NCI-H524 treated with DMSO at 0.1 percent for 48 hours (cell line): Measurements from ENCODE around the gene COL8A1.
"Not testable (repeated sequence)": the region's sequence is repeated elsewhere in the genome, so short reads cannot be mapped to it uniquely, and the experiment has no call there.

Experiments
- DNase-seq: peaks from one replicate; lab custom pipeline; 2025; lab: John Stamatoyannopoulos, UW

COL8A1 gene

GRCh38 chr3:99805160-99805559, 166.8 kb downstream of the COL8A1 start:
- no peak for DNase-seq

DNA sequence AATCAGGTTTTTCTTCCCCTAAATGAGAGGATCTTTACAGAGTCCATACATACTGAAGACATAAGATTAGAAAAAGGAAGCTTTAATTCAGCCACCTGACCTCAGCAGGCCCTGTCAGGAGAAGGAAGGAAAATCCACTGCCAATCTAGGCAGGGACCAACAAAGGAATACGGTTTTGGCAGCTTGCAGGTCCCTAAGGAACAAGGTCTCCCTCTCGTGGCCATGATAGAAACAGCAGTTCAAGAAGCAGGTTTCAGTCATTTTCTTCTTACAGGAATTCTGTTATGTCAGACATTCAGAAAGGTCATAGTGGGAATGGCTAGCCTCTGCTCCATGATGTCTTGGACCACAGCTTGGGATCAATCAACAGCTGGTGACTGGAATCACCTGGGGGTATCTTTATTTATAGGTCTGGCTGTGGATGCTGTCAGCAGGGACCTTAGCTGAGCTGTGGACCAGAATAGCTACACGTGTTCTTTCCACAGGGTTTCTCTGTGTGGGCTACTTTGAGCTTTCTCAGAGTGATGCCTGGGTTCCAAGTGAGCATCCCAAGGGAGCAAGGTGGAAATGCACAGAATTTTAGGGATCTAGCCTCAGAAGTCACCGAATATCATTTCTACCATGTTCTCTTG, 169.9 kb downstream of the COL8A1 start:
- peak; percentile 43 for DNase-seq

DNA sequence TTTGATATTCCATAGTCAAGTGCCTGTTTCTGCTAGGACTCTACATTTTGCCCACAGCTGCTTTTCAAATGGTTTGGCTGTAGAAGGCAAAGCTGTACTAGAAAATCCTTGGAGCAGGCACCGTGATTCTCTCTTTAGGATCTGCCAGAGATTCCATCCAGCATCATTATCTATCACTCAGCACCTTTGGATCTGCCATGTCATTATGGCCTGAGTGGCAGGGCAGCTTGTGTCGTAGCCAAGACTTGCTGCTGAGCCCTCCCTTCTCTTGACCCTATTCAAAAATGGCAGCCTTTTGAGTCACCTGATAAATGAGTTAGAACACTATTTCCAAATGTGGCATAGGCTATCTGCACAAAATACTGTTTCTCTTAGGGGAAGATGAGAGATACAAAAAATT, 171.2 kb downstream of the COL8A1 start:
- no peak for DNase-seq

DNA sequence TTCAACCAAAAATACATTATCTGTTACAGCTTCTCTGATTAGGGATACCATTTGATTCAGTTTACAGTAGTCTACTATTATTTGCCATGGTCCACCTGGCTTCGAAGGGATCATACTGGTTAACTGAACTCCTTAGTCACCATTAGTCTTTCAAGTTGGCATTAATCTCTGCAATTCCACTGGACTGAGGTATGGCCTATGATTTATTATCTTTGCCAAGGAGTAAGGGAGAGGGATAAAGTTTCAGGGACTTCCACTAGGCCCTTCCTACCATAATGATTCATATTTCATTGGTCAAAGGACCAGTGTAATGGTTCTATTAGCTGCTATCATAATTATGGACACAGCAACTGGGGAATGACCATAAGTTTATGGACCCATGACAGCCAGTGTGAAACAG, 172.0 kb downstream of the COL8A1 start:
- no peak for DNase-seq

DNA sequence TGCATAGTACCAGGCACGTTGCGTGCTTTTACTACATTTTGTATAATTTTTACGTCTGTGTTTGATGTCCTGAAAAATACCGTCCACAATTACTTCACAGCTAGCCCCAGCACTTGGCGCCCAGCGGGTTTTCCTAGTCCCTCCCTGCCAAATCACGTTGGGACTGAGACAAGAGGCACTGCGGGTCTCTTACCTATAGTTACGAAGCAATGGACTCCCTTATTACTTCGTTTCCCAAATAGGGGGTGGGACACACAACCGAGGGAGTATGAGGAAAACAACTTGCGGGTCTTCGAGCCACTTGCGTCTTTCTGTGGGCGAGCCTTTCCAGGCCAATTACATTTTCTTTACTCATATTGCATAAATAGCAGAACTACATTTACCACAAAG, 178.6 kb downstream of the COL8A1 start:
- no peak for DNase-seq

DNA sequence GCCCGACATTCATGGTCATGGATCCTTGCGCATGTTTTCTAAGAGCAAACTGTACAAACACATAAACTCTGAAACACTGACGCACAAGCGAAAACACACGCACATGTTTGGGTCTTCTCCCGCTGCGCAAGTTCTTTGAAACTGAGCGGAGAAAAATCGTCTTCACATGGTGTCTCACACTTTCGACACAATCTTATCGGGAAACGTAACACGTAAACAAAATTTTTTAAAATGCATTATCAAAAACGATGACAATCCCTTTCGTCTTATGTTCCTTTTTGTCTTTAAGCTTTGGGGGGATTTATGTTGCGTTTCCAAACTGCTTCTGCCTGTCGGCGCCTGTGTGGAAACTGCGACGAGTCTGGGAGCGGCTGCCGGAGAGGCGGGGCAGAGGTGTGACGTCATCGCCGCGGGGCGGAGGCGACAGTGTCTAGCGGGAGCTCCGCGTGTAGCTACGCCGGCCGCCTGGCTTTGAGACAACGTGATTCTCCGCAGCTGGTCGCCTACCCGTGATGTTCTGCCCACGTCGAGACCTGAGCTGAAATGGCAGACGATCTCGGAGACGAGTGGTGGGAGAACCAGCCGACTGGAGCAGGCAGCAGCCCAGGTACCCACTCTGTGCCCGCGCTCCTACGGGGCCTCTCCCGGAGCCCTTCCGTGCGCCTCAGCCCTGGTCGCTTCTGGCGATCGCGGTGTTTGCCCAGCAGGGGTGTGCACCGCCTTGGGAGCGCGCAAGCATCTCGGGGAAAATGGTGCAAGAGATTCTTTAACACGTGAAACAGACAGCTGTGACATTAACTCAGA, 179.2 kb downstream of the COL8A1 start, which contains the start of gene CMSS1:
CMSS1 (plus strand) TSS at position 426 of the 804 bp plus-strand sequence.
- peak; percentile 49 for DNase-seq

GRCh38 chr3:99818818-99819217, 180.4 kb downstream of the COL8A1 start:
- no peak for DNase-seq

GRCh38 chr3:99823723-99824711, 185.6 kb downstream of the COL8A1 start:
- peak; percentile 13 for DNase-seq

DNA sequence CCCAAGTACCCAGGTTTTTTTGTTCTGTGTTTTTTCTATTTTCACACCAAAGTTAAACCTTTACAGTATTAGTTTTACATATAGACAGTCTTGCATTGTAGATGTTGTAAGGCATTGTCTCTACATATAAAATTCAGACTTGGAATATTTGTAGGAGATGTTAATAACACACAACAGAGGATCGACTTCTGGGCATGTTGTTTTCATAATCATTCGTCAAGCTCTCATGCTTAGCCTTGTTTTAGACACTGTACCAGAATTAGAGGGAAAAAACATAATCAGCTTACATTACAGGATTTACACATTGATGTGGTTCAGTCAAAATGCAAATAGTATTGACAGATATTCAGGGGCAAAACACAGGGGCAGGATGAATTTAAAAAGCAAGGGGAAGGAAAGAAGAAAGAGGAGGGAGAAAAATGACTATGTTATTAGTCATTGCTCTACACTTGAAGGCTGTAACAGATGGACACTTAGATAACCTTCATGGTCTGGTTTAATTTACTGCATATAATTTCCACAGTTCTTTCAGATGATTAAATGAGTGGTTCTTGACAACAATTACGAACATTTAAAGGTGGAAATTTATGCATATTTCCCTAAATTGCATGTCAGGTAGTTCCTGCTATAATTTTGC, 186.7 kb downstream of the COL8A1 start:
- DNase-seq, result peak; percentile 35

GRCh38 chr3:99829844-99830243, 191.4 kb downstream of the COL8A1 start:
- DNase-seq, result no peak

DNA sequence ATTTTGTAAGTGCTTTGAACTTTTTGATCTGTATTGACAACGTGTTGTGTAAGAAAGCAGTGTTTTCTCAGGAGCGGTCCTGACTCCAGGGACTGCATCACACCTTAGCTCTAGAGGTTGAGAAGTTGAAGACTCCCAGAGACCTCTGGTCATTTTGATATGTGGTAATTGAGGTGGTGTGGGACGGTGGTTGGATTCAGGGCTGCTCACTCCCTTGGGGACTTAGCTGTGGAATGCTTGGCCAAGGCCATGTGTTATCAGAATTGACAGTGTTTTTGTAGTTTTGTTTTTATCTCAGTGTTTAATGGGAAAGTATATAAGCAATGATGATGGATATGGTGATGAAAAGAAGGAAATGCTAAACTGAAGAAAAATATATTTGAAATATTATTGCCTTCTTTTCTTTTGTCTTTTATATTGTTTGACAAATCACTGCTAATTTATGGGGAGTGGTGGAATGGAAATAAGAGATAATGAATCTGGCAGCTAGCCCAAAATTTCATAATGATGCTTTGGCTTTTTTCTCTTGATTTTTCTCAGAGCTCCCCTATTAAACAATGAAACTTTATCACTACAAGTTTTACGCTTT, 195.3 kb downstream of the COL8A1 start:
- no peak for DNase-seq

- no peak for DNase-seq
These were observed 196.0 kb downstream of the COL8A1 start for GRCh38 chr3:99834211-99834957.

DNA sequence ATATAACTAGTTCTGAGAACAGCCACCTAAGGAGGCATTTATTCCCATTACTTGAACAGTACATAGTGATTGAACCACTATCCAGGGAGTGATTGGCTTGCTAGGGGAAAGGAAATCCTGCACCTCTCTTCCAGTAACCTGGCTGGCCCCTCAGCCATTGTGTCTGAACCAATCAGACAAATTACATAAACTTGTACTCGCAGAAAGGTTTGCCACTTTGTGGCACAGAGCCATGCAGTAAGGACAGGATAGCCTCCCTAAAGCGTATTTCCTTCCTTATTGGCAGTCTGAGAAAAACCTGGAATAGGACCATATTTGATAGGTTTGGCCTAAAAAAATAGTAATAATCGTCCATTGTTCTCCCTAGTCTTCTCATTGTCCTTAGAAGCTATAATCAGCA, 198.3 kb downstream of the COL8A1 start:
- DNase-seq, result no peak

GRCh38 chr3:99837715-99838114, 199.3 kb downstream of the COL8A1 start:
- DNase-seq, result no peak

- DNase-seq, result no peak
These were observed 200.4 kb downstream of the COL8A1 start for GRCh38 chr3:99838755-99839154.

GRCh38 chr3:99839613-99840012, 201.2 kb downstream of the COL8A1 start:
- no peak for DNase-seq

GRCh38 chr3:99841949-99842348, 203.6 kb downstream of the COL8A1 start:
- DNase-seq, result not testable (repeated sequence)

GRCh38 chr3:99842826-99843589, 204.6 kb downstream of the COL8A1 start:
- peak; percentile 39 for DNase-seq

DNA sequence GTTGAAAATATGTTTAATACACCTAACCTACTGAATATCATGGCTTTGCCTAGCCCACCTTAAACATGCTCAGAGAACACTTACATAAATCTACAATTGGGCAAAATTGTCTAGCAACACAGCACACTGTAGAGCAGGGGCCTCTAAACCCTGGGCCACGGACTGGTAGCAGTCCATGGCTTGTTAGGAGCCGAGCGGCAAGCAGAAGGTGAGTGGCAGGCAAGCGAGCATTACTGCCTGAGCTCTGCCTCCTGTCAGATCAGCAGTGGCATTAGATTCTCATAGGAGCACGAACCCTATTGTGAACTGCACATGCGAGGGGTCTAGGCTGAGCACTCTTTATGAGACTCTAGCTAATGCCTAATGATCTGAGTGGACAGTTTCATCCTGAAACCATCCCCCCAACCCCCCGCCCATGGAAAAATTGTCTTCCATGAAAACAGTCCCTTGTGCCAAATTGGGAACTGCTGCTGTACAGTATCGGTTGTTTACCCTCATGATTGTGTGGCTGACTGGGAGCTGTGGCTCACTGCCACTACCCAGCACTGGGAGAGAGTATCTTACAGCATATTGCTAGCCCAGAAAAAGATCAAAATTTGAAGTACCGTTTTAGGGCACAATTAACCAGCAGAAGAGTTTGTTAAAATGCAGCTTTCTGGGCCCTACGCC, 205.3 kb downstream of the COL8A1 start:
- no peak for DNase-seq
